GM21717 (cell line): ENCODE measurements around the gene PTK6.
"Not testable (repeated sequence)": the region's sequence is repeated elsewhere in the genome, so short reads cannot be mapped to it uniquely, and the experiment has no call there.

Experiments
- ATAC-seq: cut with Tn5 transposase; IDR thresholded peaks from one replicate; pipeline ENCODE4 v1.9.1; 2021; ENCODE audit warnings: mild to moderate bottlenecking, moderate library complexity; ENCODE audit not compliant: unreplicated experiment

PTK6 gene

DNA sequence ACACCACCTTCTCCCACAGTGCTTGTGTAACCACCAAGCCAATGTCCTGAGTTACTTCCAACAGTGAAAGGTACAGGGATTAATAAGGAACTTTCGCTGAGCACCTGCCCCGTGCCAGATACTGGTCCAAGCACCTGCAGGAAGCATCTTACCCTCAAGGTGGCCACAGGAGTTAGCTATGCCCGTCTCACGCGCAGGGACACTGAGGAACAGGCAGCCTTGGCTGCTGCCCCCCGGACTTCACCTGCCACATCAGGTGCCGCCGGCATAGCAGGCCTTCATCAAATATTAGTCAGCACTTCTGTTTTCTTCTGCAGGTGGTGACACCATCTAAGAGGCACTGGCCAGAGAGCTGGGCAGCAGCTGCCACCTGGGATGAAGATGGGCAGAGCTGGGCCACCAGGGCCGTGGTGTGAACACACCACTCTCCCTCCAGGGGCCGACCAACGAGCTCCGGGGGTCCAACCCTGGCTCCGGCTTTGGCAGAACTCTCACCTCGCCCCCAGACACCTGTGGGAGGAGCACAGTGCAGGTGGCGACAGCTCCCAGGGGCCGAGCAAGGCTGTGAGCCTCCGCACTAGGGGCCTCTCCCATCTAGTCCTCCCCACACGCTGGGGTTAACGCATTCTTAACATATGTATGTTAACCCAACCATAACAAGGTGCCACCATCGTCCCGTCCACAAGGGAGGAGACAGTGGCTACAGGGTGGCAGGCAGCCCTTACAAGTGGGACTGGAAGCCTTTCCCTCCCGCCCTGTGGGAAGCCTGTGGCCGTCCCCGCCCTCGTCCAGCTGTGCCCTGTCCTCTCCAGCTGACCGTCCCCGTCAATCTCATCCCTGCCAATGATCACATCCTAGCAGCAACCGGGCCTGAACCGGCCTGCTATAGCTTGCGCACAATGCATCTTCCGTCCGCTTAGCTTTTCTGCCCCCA, 19.5 kb downstream of the PTK6 start:
- no peak for ATAC-seq

DNA sequence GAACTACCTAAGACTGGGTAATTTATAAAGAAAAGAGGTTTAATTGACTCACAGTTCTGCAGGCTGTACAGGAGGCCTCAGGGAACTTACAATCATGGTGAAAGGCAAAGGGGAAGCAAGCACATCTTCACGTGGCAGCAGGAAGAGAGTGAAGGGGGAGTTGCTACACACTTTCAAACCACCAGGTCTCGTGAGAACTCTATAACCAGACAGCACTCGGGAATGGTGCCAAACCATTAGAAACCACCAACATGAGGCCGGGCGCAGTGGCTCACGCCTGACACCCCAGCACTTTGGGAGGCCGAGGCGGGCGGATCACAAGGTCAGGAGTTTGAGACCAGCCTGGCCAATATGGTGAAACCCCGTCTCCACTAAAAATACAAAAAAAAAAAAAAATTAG, 22.7 kb downstream of the PTK6 start:
- ATAC-seq = not testable (repeated sequence)

GRCh38 chr20:63513207-63513606, 24.0 kb downstream of the PTK6 start:
- no peak for ATAC-seq

- no peak for ATAC-seq
Measured at GRCh38 chr20:63509088-63509564, 28.1 kb downstream of the PTK6 start.

GRCh38 chr20:63508072-63508768, 29.0 kb downstream of the PTK6 start:
- ATAC-seq = no peak

DNA sequence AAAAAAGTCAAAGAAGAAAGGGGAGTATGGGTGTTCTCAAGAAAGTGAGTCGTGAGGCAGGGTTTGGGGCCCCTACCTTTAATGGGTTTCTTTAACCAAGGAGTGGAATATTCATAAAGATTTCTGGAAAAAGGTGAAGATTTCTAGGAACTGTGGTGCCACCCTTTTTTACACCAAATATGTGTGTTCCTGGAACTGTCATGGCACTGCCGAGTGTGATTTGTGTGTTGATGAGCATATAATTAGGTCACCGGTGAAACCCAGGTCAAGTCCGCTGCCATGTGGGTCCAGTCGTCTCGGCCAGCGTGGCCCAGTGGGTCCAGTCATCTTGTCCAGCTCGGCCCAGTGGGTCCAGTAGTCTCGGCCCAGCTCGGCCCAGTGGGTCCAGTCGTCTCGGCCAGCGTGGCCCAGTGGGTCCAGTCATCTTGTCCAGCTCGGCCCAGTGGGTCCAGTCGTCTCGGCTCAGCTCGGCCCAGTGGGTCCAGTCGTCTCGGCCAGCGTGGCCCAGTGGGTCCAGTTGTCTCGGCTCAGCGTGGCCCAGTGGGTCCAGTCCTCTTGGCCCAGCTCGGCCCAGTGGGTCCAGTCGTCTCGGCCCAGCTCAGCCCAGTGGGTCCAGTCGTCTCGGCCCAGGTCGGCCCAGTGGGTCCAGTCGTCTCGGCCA, 30.0 kb downstream of the PTK6 start:
- ATAC-seq = no peak

DNA sequence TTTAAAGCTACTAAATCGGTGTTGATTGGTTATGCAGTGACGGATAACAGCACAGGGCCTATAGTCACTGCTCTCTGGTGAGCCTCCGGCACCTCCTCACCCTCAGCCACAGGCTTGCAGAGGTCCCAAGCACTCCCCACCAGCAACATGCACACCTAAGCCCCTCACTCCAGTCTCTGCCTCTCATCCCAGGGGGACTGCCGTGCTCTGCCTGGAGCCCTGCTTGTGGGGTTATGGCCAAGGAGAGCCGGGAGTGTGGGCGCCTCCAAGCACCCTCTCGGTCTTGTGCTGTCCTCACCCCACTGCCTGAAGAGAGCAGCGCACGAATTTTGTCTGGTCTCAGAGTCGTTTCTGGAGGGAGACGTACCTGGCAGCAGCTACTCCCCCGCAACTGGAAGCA, 31.5 kb downstream of the PTK6 start:
- no peak for ATAC-seq

GRCh38 chr20:63505281-63505680, 31.9 kb downstream of the PTK6 start:
- ATAC-seq = no peak

- no peak for ATAC-seq
Measured at GRCh38 chr20:63504642-63505041, 32.5 kb downstream of the PTK6 start.

DNA sequence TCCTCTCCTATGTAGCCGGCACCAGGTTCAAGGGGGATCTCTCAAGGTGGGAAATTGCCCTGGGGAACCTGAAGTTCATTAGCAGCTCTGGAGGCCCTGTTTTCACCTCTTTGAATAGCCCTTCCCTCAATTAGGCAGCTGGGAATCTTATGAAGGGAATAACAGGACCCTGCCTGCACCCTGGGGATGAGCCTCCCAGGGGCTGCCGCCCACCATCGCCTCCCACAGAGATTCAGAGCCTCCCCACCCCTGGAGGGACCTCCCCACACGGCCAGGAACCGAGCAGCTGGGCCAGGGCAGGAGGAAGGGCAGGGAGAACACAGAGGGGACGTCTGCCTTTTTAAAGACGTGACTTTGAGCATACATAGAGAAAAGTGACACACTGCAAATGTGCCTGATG, 33.7 kb downstream of the PTK6 start:
- no peak for ATAC-seq

GRCh38 chr20:63502671-63503172, 34.5 kb downstream of the PTK6 start:
- no peak for ATAC-seq

DNA sequence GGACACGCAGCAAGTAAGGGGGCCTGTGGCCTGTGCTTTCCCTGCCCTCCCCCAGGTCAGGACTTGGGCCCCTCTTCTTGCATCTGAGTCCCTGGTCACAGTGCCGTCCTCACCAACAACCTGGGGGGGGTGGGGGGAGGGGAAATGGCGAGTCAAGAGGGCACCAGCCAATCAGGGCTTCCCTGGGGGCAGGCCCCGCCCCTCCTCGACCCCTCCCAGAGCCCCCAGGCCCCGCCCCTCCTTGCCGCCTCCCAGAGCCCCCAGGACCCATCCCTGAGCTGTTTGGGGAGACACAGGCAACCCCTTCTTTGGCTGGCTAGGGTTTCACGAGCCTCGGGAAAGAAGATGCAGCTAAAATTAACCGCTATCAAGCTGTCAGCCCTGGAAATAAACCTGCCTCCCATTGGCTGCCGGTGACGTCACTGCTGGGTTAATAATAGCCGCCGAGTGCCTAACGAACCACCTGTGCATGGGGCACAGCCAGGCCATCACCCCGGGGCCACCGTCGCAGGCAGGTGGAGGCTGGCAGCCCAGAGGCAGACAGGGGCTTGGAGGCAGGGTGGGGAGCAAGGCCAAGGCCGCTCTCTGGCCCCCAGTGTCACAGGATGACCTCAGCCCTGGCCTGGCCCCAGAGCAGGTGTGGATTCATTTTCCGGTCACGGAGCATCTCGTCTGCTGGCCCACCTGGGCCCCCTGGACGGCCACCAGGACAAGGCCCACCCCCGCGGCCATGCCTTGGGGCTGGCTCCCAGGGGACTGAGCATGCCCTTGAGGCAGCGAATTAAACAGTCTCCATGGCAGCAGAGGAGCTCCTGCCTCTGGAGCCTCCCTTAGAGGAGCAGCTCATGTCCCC, 35.1 kb downstream of the PTK6 start:
- ATAC-seq = no peak

- no peak for ATAC-seq
Measured at GRCh38 chr20:63500902-63501817, 36.0 kb downstream of the PTK6 start.

- ATAC-seq = no peak
Measured at GRCh38 chr20:63500151-63500901, 36.9 kb downstream of the PTK6 start.

DNA sequence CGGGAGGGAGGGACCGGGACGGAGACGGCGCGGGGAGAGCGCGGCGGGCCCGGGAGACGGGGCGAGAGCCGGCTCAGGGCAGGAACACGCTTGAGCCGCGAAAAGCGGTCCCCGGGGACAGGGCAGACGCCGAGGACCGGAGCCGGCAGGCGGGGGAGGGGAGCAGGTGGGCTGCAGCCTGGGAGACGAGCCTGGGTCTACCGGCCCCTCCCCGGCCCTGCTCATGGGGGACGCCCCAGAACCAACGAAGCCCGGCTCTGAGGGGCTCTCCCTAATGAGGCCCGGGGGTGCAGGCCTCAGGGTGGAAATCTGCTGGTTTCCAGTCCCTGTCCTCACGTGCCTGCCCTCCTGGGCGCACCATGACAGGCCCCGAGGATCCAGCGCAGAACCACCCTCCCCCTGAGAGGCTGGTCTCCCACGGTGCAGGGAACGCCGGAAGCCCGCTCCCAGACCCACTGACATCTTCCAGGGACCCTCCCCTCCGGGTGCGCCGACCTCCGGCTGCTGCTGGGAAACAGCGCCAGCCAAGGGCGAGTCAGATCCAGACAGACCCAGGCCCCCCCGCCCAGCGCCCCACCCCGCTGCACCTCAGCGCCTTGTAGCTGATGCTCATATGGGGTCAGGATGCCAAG, 37.7 kb downstream of the PTK6 start:
- no peak for ATAC-seq

DNA sequence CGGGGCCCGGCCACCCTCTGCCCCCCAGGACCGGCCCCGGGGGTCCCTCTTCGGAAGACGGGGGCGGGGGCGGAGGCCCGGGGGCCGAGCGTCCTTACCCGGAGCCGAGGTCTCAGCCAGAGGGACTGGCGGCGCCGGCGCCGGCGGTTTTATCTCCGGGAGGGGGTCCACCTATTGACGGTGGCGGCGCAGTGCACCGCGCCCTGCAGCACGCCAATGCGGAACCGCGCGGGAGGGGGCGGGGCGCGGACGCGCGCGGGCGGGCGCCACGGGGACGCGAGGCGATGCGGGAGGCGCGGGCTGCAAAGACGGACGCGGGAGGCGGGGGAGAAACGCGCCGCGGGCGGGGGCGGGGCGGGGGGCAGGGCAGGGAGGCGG, 38.2 kb downstream of the PTK6 start, which contains the start of gene EEF1A2:
EEF1A2 (minus strand) TSS at position 124 of the 378 bp plus-strand sequence. CDS start 1,320 bp downstream, outside the sequence.
- no peak for ATAC-seq

DNA sequence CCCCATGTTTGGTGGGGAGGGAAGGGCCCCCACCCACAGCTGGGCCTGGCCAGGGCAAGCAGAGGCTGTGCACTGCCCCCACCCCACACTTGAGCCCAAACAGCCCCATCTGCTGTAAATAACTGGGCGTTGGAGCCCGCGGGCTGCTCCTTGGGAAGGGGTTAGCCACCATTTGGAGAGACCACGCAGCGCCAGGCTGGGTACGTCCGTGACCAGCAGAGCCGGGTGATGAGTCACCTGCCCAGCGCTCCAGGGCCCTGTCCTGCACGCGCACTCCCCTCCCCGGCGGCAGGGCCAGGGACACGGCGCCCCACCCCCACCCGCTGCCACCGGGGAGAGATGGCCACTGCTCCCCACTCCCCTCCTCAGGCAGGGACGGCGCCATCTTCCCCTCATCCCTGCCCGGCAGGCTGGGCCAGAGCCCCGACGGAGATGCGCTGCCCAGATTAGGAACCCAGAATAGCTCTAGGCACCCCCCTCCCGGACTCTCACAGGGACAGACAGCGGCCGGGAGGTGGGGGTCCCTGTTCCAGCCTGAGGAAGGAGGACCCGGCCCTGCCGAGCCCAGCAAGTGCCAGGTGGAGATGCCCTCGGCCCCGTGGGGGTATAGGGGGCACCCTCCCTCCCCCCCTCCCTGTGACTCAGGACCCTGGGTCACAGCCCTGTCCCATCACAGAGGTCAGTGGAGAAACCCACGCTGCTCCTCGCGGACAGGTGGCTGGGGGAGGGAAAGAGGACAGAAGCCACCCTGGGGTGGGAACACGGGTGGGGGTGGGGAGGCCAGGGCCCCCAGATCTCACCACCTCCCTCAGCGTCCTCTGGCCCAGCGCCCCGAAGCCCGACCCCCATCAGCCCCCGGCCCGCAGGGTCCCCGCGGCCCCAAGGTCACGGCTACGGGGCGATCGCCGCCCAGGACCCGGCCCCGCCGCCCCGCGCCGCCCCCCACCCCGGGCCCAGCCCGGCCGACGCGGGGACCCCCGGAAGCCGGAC, 38.9 kb downstream of the PTK6 start:
- no peak for ATAC-seq
